ENCODE data around the gene RUNX1. TPM values are rescaled to one million over a fixed set of nuclear protein-coding genes. Genes with fewer than 3 reads are reported as not detected.

The RUNX1 gene
- total RNA-seq, 2 donors from 2014 or later: 23.0 to 25.8 TPM

- no peaks in the 10 kb centered on the region for H3K27me3 ChIP-seq (replicated peaks; ENCODE audit: insufficient read depth)
- no peak for TF ChIP-seq POLR2A (IDR thresholded peaks at IDR 0.05)
- no peak for TF ChIP-seq CTCF (IDR thresholded peaks at IDR 0.05)
- no peak for TF ChIP-seq POLR2AphosphoS5 (IDR thresholded peaks at IDR 0.05)
- 71% methylated on average over 4 of the region's 4 CpGs for WGBS
- no peak overlapping the region for H3K4me3 ChIP-seq
- no peaks in the 10 kb centered on the region for H3K4me1 ChIP-seq (replicated peaks)
- H3K27ac ChIP-seq: no peak overlapping the region
- intact Hi-C loops (cut with DNase I): no loop called here
- H3K36me3 ChIP-seq: no peaks in the 10 kb centered on the region
- DNase-seq (ENCODE audit: low spot score): no peak
- no peaks in the 10 kb centered on the region for H3K9me3 ChIP-seq
Observed at GRCh38 chr21:34935898-34936297, 113.2 kb downstream of the RUNX1 start.

GRCh38 chr21:34935452-34935851 lies 113.7 kb downstream of the RUNX1 start:
- Histone ChIP-seq H3K4me3 (no peak overlapping the region), H3K36me3 (no peaks in the 10 kb centered on the region), H3K27me3 (replicated peaks; ENCODE audit: insufficient read depth) (no peaks in the 10 kb centered on the region), H3K4me1 (replicated peaks) (no peaks in the 10 kb centered on the region), H3K9me3 (no peaks in the 10 kb centered on the region), H3K27ac (no peak overlapping the region)
- intact Hi-C loops (cut with DNase I): no loop called here
- DNase-seq (ENCODE audit: low spot score): no peak
- 98% methylated on average over 1 of the region's 1 CpG for WGBS
- no peak for TF ChIP-seq POLR2AphosphoS5 (IDR thresholded peaks at IDR 0.05)
- TF ChIP-seq POLR2A (IDR thresholded peaks at IDR 0.05): no peak
- TF ChIP-seq CTCF (IDR thresholded peaks at IDR 0.05): no peak

- intact Hi-C loops (cut with DNase I): no loop called here
- no peaks in the 10 kb centered on the region for H3K9me3 ChIP-seq
- H3K27me3 ChIP-seq (replicated peaks; ENCODE audit: insufficient read depth): no peaks in the 10 kb centered on the region
- H3K4me1 ChIP-seq (replicated peaks): no peaks in the 10 kb centered on the region
- no peaks in the 10 kb centered on the region for H3K36me3 ChIP-seq
- H3K4me3 ChIP-seq: no peak overlapping the region
- H3K27ac ChIP-seq: no peak overlapping the region
- no peak for TF ChIP-seq CTCF (IDR thresholded peaks at IDR 0.05)
- no peak for TF ChIP-seq POLR2AphosphoS5 (IDR thresholded peaks at IDR 0.05)
- TF ChIP-seq POLR2A (IDR thresholded peaks at IDR 0.05): no peak
- DNase-seq (ENCODE audit: low spot score): no peak
- 83% methylated on average over 2 of the region's 2 CpGs for WGBS
Observed at GRCh38 chr21:34934350-34934749, 114.8 kb downstream of the RUNX1 start.

- no peaks in the 10 kb centered on the region for H3K9me3 ChIP-seq
- no peaks in the 10 kb centered on the region for H3K27me3 ChIP-seq (replicated peaks; ENCODE audit: insufficient read depth)
- H3K4me1 ChIP-seq (replicated peaks): no peaks in the 10 kb centered on the region
- no peak for DNase-seq (ENCODE audit: low spot score)
- no peak overlapping the region for H3K27ac ChIP-seq
- intact Hi-C loops (cut with DNase I): no loop called here
- TF ChIP-seq CTCF (IDR thresholded peaks at IDR 0.05): no peak
- TF ChIP-seq POLR2AphosphoS5 (IDR thresholded peaks at IDR 0.05): no peak
- TF ChIP-seq POLR2A (IDR thresholded peaks at IDR 0.05): no peak
- 75% methylated on average over 3 of the region's 3 CpGs for WGBS
- H3K4me3 ChIP-seq: no peak overlapping the region
- H3K36me3 ChIP-seq: no peaks in the 10 kb centered on the region
Observed at GRCh38 chr21:34933609-34934335, 115.3 kb downstream of the RUNX1 start.

- no peak overlapping the region for H3K27ac ChIP-seq
- H3K4me3 ChIP-seq: no peak overlapping the region
- intact Hi-C loops (cut with DNase I): no loop called here
- H3K9me3 ChIP-seq: no peaks in the 10 kb centered on the region
- 87% methylated on average over 2 of the region's 2 CpGs for WGBS
- H3K4me1 ChIP-seq (replicated peaks): no peaks in the 10 kb centered on the region
- no peak for TF ChIP-seq POLR2A (IDR thresholded peaks at IDR 0.05)
- TF ChIP-seq POLR2AphosphoS5 (IDR thresholded peaks at IDR 0.05): no peak
- TF ChIP-seq CTCF (IDR thresholded peaks at IDR 0.05): no peak
- H3K36me3 ChIP-seq: no peaks in the 10 kb centered on the region
- no peaks in the 10 kb centered on the region for H3K27me3 ChIP-seq (replicated peaks; ENCODE audit: insufficient read depth)
- no peak for DNase-seq (ENCODE audit: low spot score)
Observed at GRCh38 chr21:34932233-34932632, 116.9 kb downstream of the RUNX1 start.
